ENCODE data around the gene OSBPL8.
"Not testable (repeated sequence)": the region's sequence is repeated elsewhere in the genome, so short reads cannot be mapped to it uniquely, and the experiment has no call there.

Gene OSBPL8

GRCh38 chr12:76346236-76346635 lies 213.3 kb downstream of the OSBPL8 start:
- no peak for DNase-seq

DNA sequence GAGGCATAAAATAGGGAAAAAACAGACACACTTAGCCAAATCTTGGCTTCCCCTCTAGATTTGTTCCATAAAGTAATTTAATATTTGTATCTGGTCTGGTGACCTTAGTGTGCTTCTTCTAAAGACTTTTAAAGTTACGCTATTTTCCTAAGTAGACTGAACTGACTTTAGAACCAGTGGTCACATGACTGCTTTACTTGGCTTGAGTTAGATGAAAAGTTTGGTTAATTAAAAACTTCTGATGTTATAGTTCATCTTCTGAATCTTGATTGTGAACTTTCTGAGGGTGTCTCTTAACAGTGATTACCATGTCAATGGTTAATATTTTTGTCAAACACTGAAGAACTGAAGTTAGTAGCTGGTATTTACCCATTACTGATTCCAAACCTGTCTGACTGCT lies 214.0 kb downstream of the OSBPL8 start:
- DNase-seq = no peak

DNA sequence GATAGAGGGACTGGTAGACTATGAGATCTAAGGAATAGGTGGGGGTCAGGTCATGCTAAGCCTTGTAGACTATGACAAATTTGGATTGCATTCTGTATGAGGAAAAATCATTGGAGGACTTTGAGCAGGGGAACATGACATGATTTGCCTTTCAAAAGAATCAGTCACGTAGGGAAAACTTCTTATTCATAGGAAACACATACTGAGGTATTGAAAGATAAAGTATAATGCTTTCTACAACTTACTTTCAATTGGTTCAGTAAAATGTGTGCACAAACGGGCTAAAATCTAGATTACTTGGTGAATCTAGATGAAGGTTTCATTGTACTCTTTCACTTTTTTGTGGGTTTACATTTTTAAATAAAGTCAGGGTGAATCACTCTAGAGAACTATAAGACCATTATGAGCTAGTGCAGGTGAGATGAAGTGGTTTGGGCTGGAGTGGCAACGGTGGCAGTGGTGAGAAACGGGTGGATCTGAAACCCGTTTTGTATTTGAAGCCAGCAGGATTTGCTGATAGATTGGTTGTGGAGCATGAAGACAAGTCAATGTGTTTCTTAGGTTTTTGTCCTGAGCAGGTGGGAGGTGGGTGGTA lies 218.0 kb downstream of the OSBPL8 start:
- DNase-seq = no peak

DNA sequence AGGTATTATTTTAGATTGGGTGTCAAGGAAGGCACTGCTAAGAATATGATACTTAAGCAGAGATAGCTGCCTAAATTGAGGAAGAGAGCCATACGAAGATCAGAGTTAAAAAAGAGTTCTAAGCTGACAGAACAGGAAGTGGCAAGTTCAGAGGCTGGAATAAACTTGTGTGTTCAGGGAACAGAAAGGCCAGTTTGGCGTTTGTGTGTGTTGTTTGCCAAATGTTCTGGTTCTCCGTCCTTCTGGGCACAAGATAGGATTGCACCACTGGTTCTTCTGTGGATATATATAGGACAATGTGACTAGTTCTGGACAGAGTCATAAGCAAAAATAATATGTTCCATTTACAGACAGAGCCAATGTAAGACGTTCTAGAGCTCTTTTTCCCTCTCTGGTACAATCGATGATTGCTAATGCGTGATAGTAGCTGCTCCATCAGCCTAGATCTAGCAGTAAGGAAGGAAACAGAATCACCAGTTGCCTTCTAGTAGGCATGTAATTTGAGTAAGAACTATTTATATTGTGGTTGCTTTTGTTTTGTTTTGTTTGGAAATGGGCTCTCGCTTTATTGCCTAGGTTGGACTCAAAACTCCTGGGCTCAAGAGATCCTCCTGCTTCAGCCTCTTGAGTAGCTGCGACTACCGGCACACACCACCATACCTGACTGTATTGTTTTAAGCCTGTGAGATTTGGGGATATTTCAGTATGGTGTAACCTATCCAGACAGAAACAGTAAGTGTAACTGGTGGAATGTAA lies 218.7 kb downstream of the OSBPL8 start:
- no peak for DNase-seq

- no peak for DNase-seq
These were observed 222.0 kb downstream of the OSBPL8 start for GRCh38 chr12:76337583-76337982.

GRCh38 chr12:76332606-76333005 lies 227.0 kb downstream of the OSBPL8 start:
- DNase-seq = no peak

DNA sequence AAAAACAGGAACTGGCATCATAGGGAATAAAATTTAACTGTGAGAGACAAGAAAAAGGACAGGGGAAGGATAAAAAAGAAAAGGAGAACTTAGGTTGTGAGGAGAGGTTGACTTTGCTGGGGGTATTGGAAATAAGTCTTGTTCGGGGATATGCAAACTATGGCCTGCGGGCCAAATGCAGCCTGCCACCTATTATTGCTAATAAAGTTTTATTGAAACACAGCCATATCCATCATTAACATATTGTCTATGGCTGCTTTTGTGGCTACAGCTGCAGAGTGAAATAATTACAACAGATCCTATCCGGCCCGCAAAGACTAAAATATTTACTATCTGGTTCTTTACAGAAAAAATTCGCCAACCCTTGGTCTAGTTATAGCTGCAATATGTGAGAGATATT lies 230.0 kb downstream of the OSBPL8 start:
- no peak for DNase-seq

DNA sequence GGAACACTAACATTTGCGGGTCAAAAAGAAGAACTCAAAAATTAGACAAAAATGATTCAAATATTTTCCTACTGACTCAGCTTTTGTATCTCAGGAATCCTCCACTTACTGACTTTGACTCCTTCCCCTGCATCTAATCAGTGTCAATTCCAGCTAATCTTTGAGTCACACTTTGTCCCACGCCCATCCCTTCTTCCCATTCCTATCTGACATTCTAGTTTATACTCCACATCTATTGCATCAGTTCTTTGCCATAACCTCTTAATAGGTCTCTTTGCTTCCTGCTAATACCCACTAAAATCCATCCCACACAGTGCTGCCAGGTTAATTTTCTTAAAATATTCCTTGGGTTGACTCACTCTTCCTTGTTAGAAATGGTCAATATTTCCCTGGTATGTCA lies 230.4 kb downstream of the OSBPL8 start:
- DNase-seq = no peak

- DNase-seq = not testable (repeated sequence)
These were observed 239.8 kb downstream of the OSBPL8 start for GRCh38 chr12:76319595-76320319.

GRCh38 chr12:76318773-76319594 lies 240.6 kb downstream of the OSBPL8 start:
- no peak for DNase-seq

- DNase-seq = no peak
These were observed 241.6 kb downstream of the OSBPL8 start for GRCh38 chr12:76317976-76318375.

DNA sequence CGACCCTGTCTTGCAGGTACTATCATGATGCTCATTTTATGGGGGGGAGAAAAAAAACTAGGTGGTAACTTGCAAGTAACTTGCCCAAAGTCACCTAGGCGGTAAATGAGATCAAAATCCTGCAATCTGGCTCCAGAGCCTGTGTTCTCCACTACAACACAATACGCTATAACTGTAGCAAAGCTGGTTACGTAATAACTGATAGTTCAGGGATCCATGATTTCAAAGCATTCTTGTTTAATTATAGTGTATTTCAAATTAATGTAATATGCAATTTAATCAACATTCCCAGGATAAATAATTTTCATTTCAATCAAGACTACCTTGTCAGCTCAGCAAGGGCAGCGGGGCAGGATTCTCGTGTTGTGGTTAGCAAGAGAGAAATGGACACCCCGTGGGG lies 243.1 kb downstream of the OSBPL8 start:
- DNase-seq = no peak

GRCh38 chr12:76313299-76313698 lies 246.3 kb downstream of the OSBPL8 start:
- no peak for DNase-seq

DNA sequence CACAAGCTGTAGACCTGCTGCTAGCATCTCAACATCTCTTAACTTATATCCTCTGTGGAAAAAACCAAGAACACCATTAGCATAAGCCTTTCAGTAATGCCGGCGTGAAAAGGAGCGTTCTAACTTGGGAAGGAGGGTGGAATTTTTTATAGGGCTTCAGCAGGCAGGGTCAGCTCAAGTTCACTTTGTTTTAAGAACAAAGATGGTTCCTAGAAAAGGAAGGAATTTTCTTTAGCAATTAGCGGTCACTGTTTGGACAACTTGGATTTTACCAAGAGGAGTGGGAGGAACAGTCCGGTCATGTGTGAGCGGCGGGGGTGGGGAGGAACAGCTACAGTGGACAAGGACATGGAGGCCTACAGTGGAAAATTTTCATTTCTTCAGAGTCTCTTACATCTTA lies 247.3 kb downstream of the OSBPL8 start:
- no peak for DNase-seq

GRCh38 chr12:76311796-76312195 lies 247.8 kb downstream of the OSBPL8 start:
- no peak for DNase-seq

DNA sequence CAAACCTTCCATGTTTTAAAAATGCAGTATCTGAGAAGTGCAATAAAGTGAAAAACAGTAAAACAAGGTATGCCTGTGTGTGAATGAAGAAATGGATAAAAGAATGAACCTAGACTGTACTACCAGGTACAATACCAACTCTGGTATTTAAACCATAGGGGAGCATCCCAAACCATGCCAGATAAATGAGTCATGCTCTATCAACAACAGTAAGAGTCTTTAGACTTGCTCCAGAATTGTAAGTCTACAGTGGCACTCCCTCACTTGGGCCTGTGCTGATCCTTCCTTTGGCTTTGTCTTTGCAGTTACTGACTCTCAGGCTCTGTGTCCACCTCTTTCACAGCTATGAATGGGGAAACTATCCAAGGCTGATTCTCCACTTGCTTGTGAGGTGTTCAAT lies 249.5 kb downstream of the OSBPL8 start:
- DNase-seq = no peak

DNA sequence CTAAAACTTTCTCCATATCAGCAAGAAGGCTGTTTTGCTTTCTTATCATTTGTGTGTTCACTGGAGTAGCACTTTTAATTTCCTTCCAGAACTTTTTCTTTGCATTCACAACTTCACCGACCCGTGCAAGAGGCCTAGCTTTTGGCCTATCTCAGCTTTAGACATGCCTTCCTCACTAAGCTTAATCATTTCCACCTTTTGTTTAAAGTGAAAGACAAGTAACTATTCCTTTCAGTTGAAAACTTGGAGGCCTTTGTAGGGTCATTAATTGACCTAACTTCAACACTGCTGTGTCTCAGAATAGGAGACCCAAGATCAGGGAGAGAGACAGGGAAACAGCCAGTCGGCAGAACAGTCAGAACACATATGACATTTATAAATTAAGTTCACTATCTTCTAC lies 250.7 kb downstream of the OSBPL8 start:
- no peak for DNase-seq

GRCh38 chr12:76307083-76307482 lies 252.5 kb downstream of the OSBPL8 start:
- DNase-seq = no peak

DNA sequence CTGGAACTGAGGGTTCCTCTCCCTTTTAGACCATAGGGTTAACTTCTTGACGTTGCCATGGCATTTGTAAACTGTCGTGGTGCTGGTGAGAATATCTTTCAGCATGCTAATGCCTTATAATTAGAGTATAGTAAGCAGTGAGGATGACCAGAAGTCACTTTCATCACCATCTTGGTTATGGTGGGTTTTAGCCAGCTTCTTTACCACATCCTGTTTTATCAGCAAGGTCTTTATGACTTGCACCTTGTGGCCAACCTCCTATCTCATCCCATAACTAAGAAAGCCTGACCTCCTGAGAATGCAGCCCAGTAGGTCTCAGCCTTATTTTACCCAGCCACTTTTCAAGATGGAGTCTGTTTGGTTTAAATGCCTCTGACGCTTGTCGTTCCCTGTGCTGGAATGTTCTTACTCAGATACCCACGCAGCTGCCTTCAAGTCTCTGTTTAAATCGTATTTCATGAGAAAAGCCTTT lies 255.5 kb downstream of the OSBPL8 start:
- no peak for DNase-seq

DNA sequence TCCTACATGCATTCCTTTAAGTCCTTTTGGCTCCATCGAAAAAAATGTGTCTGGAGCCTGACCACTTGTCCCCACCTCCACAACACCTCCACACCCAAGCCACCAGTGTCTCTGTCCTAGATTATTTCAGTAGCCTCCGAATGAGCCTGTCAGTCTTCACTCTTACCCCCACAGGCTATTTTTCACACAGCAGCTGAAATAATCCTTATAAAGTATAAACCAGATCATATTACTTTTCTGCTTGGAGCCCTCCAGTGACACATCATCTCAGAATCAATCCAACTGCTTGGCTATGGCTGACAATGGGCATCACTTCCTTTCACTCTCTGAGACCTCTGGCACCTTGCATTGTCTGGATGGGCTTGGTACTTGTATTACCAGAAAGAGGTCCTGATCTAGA lies 256.2 kb downstream of the OSBPL8 start:
- DNase-seq = no peak

Data from activated naive CD4-positive, alpha-beta T cell treated with Interleukin-2 at 50 U/mL for 16 hours (primary cell).